ENCODE data around the gene KLK8.

KLK8 gene

GRCh38 chr19:51001515-51001914, at the start of gene KLK8:
TSS of gene KLK8 (minus strand) at chr19:51001604. CDS start at chr19:51001167, 437 bp downstream.
- no peak for DNase-seq

- DNase-seq, result peak; percentile 90
Measured at GRCh38 chr19:51047031-51047335, 45.6 kb upstream of the KLK8 start.

- no peak for DNase-seq
Measured at GRCh38 chr19:51044327-51044726, 42.9 kb upstream of the KLK8 start.

- DNase-seq, result no peak
Measured at GRCh38 chr19:51043497-51043896, 42.1 kb upstream of the KLK8 start.

- DNase-seq, result no peak
Measured at GRCh38 chr19:51040151-51040550, 38.7 kb upstream of the KLK8 start.

- DNase-seq, result no peak
Measured at GRCh38 chr19:51036519-51036918, 35.1 kb upstream of the KLK8 start.

GRCh38 chr19:51034704-51035103, 33.3 kb upstream of the KLK8 start, which contains the start of gene KLK12:
TSS of gene KLK12 (minus strand) at chr19:51035002. CDS start at chr19:51034621, 381 bp downstream.
- peak; percentile 14 for DNase-seq

GRCh38 chr19:51031880-51032225, 30.4 kb upstream of the KLK8 start:
- no peak for DNase-seq

GRCh38 chr19:51031220-51031879, 29.9 kb upstream of the KLK8 start:
- no peak for DNase-seq

- DNase-seq, result no peak
Measured at GRCh38 chr19:51030631-51031030, 29.2 kb upstream of the KLK8 start.

- no peak for DNase-seq
Measured at GRCh38 chr19:51029718-51030117, 28.3 kb upstream of the KLK8 start.

GRCh38 chr19:51027873-51028272, 26.5 kb upstream of the KLK8 start:
- DNase-seq, result no peak

- DNase-seq, result no peak
Measured at GRCh38 chr19:51027126-51027806, 25.9 kb upstream of the KLK8 start.

GRCh38 chr19:51026554-51026831, 25.1 kb upstream of the KLK8 start, which contains the start of gene KLK11:
TSS of gene KLK11 (minus strand) at chr19:51026616. CDS start at chr19:51025631, 985 bp downstream.
- peak; percentile 50 for DNase-seq

- no peak for DNase-seq
Measured at GRCh38 chr19:51025809-51026553, 24.6 kb upstream of the KLK8 start.

- DNase-seq, result no peak
Measured at GRCh38 chr19:51025401-51025800, 24.0 kb upstream of the KLK8 start.

- DNase-seq, result peak; percentile 79
Measured at GRCh38 chr19:51024924-51025323, 23.5 kb upstream of the KLK8 start.

- no peak for DNase-seq
Measured at GRCh38 chr19:51023946-51024345, 22.5 kb upstream of the KLK8 start.

GRCh38 chr19:51022526-51022925, 21.1 kb upstream of the KLK8 start:
- no peak for DNase-seq

GRCh38 chr19:51020988-51021651, 19.7 kb upstream of the KLK8 start:
- peak; percentile 73 for DNase-seq

GRCh38 chr19:51019544-51019925, 18.1 kb upstream of the KLK8 start, which contains the start of gene KLK10:
TSS of gene KLK10 (minus strand) at chr19:51019709. CDS start at chr19:51019130, 579 bp downstream.
- no peak for DNase-seq

- no peak for DNase-seq
Measured at GRCh38 chr19:51018745-51019543, 17.5 kb upstream of the KLK8 start.
